Liver (tissue), 9 donors: ENCODE results near the gene FBXL13. TPM values are rescaled to one million over a fixed set of nuclear protein-coding genes. Genes with fewer than 3 reads are reported as not detected.

Experiments used
- DNase-seq: peaks from one replicate; pipeline ENCODE4 v3.0.0-alpha.2; 2017; ENCODE audit warnings: low spot score
- H3K27ac ChIP-seq, 2 donors: one replicate each; pipeline ENCODE4 v1.7.0; 2013; ENCODE audit warnings: inconsistent platforms in 2 of 2, low read length in 2 of 2, control low read depth in 1 of 2, low read depth in 1 of 2, mild to moderate bottlenecking in 1 of 2
- H3K27me3 ChIP-seq, 4 donors: one replicate each; pipeline versions ENCODE4 v1.6.1 to v1.7.0; 2013; ENCODE audit warnings: low read length in 3 of 4, inconsistent platforms in 1 of 4, mild to moderate bottlenecking in 1 of 4, moderate library complexity in 1 of 4; ENCODE audit not compliant: control insufficient read depth in 4 of 4, insufficient read depth in 4 of 4
- H3K36me3 ChIP-seq, 4 donors: one replicate each; pipeline versions ENCODE4 v1.6.1 to v1.7.0; 2013; ENCODE audit warnings: low read length in 3 of 4, mild to moderate bottlenecking in 3 of 4, low read depth in 1 of 4, moderate library complexity in 1 of 4; ENCODE audit not compliant: control insufficient read depth in 4 of 4, insufficient read depth in 3 of 4
- H3K4me1 ChIP-seq, 4 donors: one replicate each; pipeline versions ENCODE4 v1.6.1 to v1.7.0; 2013; ENCODE audit warnings: low read length in 3 of 4, mild to moderate bottlenecking in 3 of 4, moderate library complexity in 1 of 4; ENCODE audit not compliant: control insufficient read depth in 4 of 4, insufficient read depth in 4 of 4
- H3K4me3 ChIP-seq, 3 donors: one replicate each; pipeline versions ENCODE4 v1.6.1 to v1.7.0; 2013; ENCODE audit warnings: low read length in 3 of 3, control low read depth in 1 of 3, low read depth in 1 of 3, mild to moderate bottlenecking in 1 of 3
- H3K9ac ChIP-seq, 2 donors: one replicate each; pipeline ENCODE4 v1.7.0; 2013; ENCODE audit warnings: low read length in 2 of 2, mild to moderate bottlenecking in 2 of 2, moderate library complexity in 2 of 2, control low read depth in 1 of 2, low read depth in 1 of 2
- H3K9me3 ChIP-seq, 4 donors: one replicate each; pipeline versions ENCODE4 v1.6.1 to v1.7.0; 2013; ENCODE audit warnings: low read length in 3 of 4; ENCODE audit not compliant: control insufficient read depth in 4 of 4
- FOXA1 ChIP-seq: IDR thresholded peaks from 2 replicates; pipeline ENCODE4 v1.6.1; 2016; ENCODE audit warnings: antibody characterized with exemption
- GABPA ChIP-seq, 2 donors: IDR thresholded peaks in 1 of 2; conservative IDR thresholded peaks in 1 of 2; 2 replicates each; pipeline ENCODE4 v1.6.1; 2016; ENCODE audit warnings: antibody characterized with exemption in 2 of 2, mild to moderate bottlenecking in 1 of 2, moderate library complexity in 1 of 2
- JUND ChIP-seq, 2 donors: IDR thresholded peaks; 2 replicates each; pipeline ENCODE4 v1.6.1; 2016; ENCODE audit warnings: antibody characterized with exemption in 2 of 2
- TAF1 ChIP-seq: conservative IDR thresholded peaks from 2 replicates; pipeline ENCODE4 v1.6.1; 2016; ENCODE audit warnings: antibody characterized with exemption, mild to moderate bottlenecking
- YY1 ChIP-seq: IDR thresholded peaks from 2 replicates; pipeline ENCODE4 v1.6.1; 2016; ENCODE audit warnings: antibody characterized with exemption, mild to moderate bottlenecking
- WGBS: extraction: QIAGEN DNeasy Blood & Tissue Kit; methylation state at CpG from one replicate; pipeline ENCODE4 v1.1.7; 2013; 5-methylcytosine and 5-hydroxymethylcytosine counted together
- polyA plus RNA-seq, 2 donors: library from polyadenylated mRNA; stranded (reverse) in 1 of 2; unstranded in 1 of 2; fragments of 200-250 nt in 1 of 2; fragments of >200 nt in 1 of 2; fragmentation: Nextera tagmentation in 1 of 2; extraction: Ambion mirVana in 1 of 2; gene quantifications; one replicate each; pipeline versions ENCODE4 v1.2.1 to v1.2.3, GENCODE V29; 2013 to 2015
- total RNA-seq, 2 donors: library from RNA; depleted of rRNA; stranded (reverse); fragments of >200 nt; gene quantifications; one replicate each; pipeline ENCODE4 v1.2.3, GENCODE V29; 2014
- TF ChIP-seq, protein P1 (sequence below): IDR thresholded peaks from 2 replicates; pipeline ENCODE4 v1.6.1; 2016; ENCODE audit warnings: antibody characterized with exemption
- TF ChIP-seq, protein P2 (sequence below): fragments of 150-350 bp; IDR thresholded peaks from 2 replicates; pipeline ENCODE4 v1.5.1; 2017; ENCODE audit warnings: improper control_type of control experiment, low read depth, low read length; ENCODE audit not compliant: missing input control
- TF ChIP-seq, protein P3 (sequence below): IDR thresholded peaks from 2 replicates; pipeline ENCODE4 v1.6.1; 2016; ENCODE audit warnings: antibody characterized with exemption
- TF ChIP-seq, protein P4 (sequence below): IDR thresholded peaks from 2 replicates; pipeline ENCODE4 v1.6.1; 2016; ENCODE audit warnings: antibody characterized with exemption
- donor health status: healthy.
- donor health status: healthy.
- donor health status: healthy.
- donor health status: healthy.
- donor health status: healthy.

The FBXL13 gene
- total and polyA plus RNA-seq, 4 donors = 0.03 to 0.75 (median 0.70) TPM; not detected in 1

DNA sequence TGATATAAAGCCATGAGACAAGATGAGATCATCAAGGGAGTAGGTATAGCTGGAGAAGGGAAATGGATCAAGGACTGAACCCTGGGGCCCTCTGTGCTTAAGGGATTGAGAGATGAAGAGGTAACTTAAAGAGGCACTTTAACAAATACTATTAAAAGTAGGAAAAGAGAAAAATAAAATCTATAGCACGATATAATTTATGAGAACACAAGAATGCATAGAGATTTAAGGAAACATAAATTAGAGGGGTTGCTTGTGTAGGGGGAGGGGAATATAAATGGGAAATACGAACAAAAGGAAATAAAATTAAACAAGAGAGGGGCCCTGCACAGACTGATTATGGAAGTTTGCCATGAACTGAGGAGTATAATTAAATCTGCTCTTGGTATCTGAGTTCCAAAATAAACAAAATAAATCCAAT lies 177.4 kb downstream of the FBXL13 start:
- Histone ChIP-seq H3K4me1 (no peaks in the 10 kb centered on the region), H3K36me3 (no peaks in the 10 kb centered on the region), H3K4me3 (no peak overlapping the region), H3K27me3 (no peaks in the 10 kb centered on the region), H3K9ac (no peak overlapping the region), H3K27ac (no peak overlapping the region), H3K9me3 (no peaks in the 10 kb centered on the region)
- 80% methylated on average over 2 of the region's 2 CpGs for WGBS
- no peak for DNase-seq
- no peak for TF ChIP-seq JUND (IDR thresholded peaks at IDR 0.05)
- no peak for TF ChIP-seq YY1

- Histone ChIP-seq H3K27ac (no peak overlapping the region), H3K36me3 (no peaks in the 10 kb centered on the region), H3K4me1 (no peaks in the 10 kb centered on the region), H3K9me3 (no peaks in the 10 kb centered on the region), H3K4me3 (no peak overlapping the region), H3K27me3 (no peaks in the 10 kb centered on the region), H3K9ac (no peak overlapping the region)
- no peak for TF ChIP-seq FOXA1
- TF ChIP-seq, protein P1, sequence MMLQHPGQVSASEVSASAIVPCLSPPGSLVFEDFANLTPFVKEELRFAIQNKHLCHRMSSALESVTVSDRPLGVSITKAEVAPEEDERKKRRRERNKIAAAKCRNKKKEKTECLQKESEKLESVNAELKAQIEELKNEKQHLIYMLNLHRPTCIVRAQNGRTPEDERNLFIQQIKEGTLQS = no peak
- TF ChIP-seq, protein P2, sequence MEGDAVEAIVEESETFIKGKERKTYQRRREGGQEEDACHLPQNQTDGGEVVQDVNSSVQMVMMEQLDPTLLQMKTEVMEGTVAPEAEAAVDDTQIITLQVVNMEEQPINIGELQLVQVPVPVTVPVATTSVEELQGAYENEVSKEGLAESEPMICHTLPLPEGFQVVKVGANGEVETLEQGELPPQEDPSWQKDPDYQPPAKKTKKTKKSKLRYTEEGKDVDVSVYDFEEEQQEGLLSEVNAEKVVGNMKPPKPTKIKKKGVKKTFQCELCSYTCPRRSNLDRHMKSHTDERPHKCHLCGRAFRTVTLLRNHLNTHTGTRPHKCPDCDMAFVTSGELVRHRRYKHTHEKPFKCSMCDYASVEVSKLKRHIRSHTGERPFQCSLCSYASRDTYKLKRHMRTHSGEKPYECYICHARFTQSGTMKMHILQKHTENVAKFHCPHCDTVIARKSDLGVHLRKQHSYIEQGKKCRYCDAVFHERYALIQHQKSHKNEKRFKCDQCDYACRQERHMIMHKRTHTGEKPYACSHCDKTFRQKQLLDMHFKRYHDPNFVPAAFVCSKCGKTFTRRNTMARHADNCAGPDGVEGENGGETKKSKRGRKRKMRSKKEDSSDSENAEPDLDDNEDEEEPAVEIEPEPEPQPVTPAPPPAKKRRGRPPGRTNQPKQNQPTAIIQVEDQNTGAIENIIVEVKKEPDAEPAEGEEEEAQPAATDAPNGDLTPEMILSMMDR = no peak
- no peak for DNase-seq
Measured at GRCh38 chr7:102896585-102896984, 178.0 kb downstream of the FBXL13 start.

DNA sequence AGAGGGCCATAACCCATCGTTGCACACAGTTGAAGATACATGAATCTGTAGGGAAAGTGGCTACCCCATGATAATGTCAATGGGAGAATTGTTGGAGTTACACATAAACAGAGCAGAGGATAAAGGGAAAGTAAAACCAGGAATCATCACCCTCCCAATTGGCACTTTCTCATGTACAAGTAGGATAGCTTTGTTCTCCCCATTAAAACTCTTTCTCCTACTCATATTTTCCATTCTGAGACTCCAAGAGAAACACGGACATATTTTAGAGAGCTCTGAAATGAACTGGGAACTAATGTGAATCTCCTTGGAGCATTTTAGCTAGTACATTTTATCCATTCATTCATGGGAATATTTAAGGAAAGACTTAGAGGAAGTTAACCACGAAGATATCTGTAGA lies 179.0 kb downstream of the FBXL13 start:
- no peaks in the 10 kb centered on the region for H3K27me3 ChIP-seq
- H3K27ac ChIP-seq = no peak overlapping the region
- H3K9ac ChIP-seq = no peak overlapping the region
- H3K9me3 ChIP-seq = no peaks in the 10 kb centered on the region
- TF ChIP-seq, protein P3, sequence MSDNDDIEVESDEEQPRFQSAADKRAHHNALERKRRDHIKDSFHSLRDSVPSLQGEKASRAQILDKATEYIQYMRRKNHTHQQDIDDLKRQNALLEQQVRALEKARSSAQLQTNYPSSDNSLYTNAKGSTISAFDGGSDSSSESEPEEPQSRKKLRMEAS = no peak
- TF ChIP-seq GABPA (IDR thresholded peaks at IDR 0.05 in 1 of 2, conservative IDR thresholded peaks at IDR 0.05 in 1 of 2) = no peak
- TF ChIP-seq, protein P1 = no peak
- TF ChIP-seq JUND (IDR thresholded peaks at IDR 0.05) = no peak
- TF ChIP-seq, protein P4, sequence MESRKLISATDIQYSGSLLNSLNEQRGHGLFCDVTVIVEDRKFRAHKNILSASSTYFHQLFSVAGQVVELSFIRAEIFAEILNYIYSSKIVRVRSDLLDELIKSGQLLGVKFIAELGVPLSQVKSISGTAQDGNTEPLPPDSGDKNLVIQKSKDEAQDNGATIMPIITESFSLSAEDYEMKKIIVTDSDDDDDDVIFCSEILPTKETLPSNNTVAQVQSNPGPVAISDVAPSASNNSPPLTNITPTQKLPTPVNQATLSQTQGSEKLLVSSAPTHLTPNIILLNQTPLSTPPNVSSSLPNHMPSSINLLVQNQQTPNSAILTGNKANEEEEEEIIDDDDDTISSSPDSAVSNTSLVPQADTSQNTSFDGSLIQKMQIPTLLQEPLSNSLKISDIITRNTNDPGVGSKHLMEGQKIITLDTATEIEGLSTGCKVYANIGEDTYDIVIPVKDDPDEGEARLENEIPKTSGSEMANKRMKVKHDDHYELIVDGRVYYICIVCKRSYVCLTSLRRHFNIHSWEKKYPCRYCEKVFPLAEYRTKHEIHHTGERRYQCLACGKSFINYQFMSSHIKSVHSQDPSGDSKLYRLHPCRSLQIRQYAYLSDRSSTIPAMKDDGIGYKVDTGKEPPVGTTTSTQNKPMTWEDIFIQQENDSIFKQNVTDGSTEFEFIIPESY = no peak
- TF ChIP-seq FOXA1 = no peak
- no peak for TF ChIP-seq TAF1
- WGBS = 72% methylated on average over 3 of the region's 3 CpGs
- DNase-seq = no peak
- no peaks in the 10 kb centered on the region for H3K36me3 ChIP-seq
- H3K4me1 ChIP-seq = no peaks in the 10 kb centered on the region
- no peak overlapping the region for H3K4me3 ChIP-seq
